Heart left ventricle (tissue), 16 donors: ENCODE data around the gene NXF1. TPM values are rescaled to one million over a fixed set of nuclear protein-coding genes. Genes with fewer than 3 reads are reported as not detected.

Experiments
- ATAC-seq, 4 donors: fragments of 200-7000 bp; cut with Tn5 transposase; one replicate each; pipeline ENCODE4 v1.9.1; 2020 to 2022; ENCODE audit warnings: moderate library complexity in 4 of 4, mild to moderate bottlenecking in 3 of 4, moderate number of reproducible peaks in 1 of 4
- DNase-seq, 5 donors: peaks; one replicate each; pipeline ENCODE4 v3.0.0-alpha.2; 2020
- H3K27ac ChIP-seq, 12 donors: fragments of 200-600 bp; sonication (generic) in 4 of 12; one replicate each; pipeline versions ENCODE4 v1.5.0 to v1.8.0; 2016 to 2022; ENCODE audit warnings: mild to moderate bottlenecking in 2 of 12
- H3K27me3 ChIP-seq, 9 donors: fragments of 200-600 bp; sonication (generic) in 2 of 9; one replicate each; pipeline versions ENCODE4 v1.5.1 to v1.8.0; 2016 to 2022; ENCODE audit warnings: mild to moderate bottlenecking in 3 of 9
- H3K36me3 ChIP-seq, 9 donors: fragments of 200-600 bp; sonication (generic) in 2 of 9; one replicate each; pipeline versions ENCODE4 v1.5.0 to v1.8.0; 2018 to 2022; ENCODE audit warnings: mild to moderate bottlenecking in 2 of 9
- H3K4me1 ChIP-seq, 12 donors: fragments of 200-600 bp; sonication (generic) in 4 of 12; one replicate each; pipeline versions ENCODE4 v1.5.0 to v1.8.0; 2016 to 2022; ENCODE audit warnings: mild to moderate bottlenecking in 3 of 12
- H3K4me3 ChIP-seq, 12 donors: fragments of 200-600 bp; sonication (generic) in 4 of 12; one replicate each; pipeline versions ENCODE4 v1.5.0 to v1.8.0; 2017 to 2022; ENCODE audit warnings: mild to moderate bottlenecking in 9 of 12, moderate library complexity in 4 of 12
- H3K9me3 ChIP-seq, 12 donors: fragments of 200-600 bp; sonication (generic) in 4 of 12; one replicate each; pipeline versions ENCODE4 v1.5.0 to v1.8.0; 2016 to 2022; ENCODE audit warnings: mild to moderate bottlenecking in 1 of 12
- CTCF ChIP-seq, 12 donors: fragments of 200-600 bp; sonication (generic) in 4 of 12; IDR thresholded peaks; one replicate each; pipeline versions ENCODE4 v1.5.0 to v1.8.0; 2018 to 2022; ENCODE audit warnings: antibody characterized with exemption in 12 of 12, mild to moderate bottlenecking in 5 of 12
- POLR2A ChIP-seq, 2 donors: fragments of 450-650 bp; IDR thresholded peaks; one replicate each; pipeline ENCODE4 v1.6.1; 2017; ENCODE audit warnings: antibody characterized with exemption in 2 of 2, mild to moderate bottlenecking in 2 of 2, moderate library complexity in 2 of 2
- WGBS, 4 donors: extraction: QIAGEN DNeasy Blood & Tissue Kit in 2 of 4; methylation state at CpG; one replicate each; pipeline versions ENCODE4 v1.1.5 to v1.1.7; 2013 to 2018; 5-methylcytosine and 5-hydroxymethylcytosine counted together
- intact Hi-C, 10 donors: fragments of 100-400 bp; cut with DNase I; formaldehyde crosslinking; loops; one replicate each; pipeline versions ENCODE4 v1.11.1 to v1.14.2; 2022
- long read RNA-seq, 3 donors: library from polyadenylated mRNA; unstranded; transcript quantifications; one replicate each; pipeline ENCODE4 v2.0.0, GENCODE V29; 2020 to 2021
- polyA plus RNA-seq, 2 donors: library from polyadenylated mRNA; stranded (reverse); fragments of 200-250 nt; gene quantifications; one replicate each; pipeline ENCODE4 v1.2.3, GENCODE V29; 2013
- total RNA-seq, 9 donors: library from RNA; depleted of rRNA in 2 of 9; stranded (reverse); fragments of >200 nt in 2 of 9; fragmentation: NEBNext Ultra II Directional in 3 of 9; extraction: Animal tissue kit (Norgen Biotek cat#: 25700) in 3 of 9; gene quantifications; one replicate each; pipeline versions ENCODE4 v1.1.0 to v1.2.4, GENCODE V29; 2016 to 2023
- donor health status: ischemic (EF 13 %, LVEDD 7.1; RV severe dilation, severe dysfunction).
- donor health status: healthy with polysubstance abuse.
- donor health status: DM: no; HTN: yes; CAD: no.
- donor health status: DM: no; HTN: no; CAD: no.
- donor health status: ischemic (EF 25% LVEDD 6.9; RV normal size, moderate dysfunction).
- donor health status: ischemic (EF 25% LVEDD 5.7; RV mildly dilated, moderate dysfunction).
- donor health status: healthy.
- donor health status: DM: yes; HTN: yes; CAD: no.
- donor health status: ischemic (EF 35%, LVEDD 5.7; RV mildly dilated, moderate dysfunction).
- donor health status: nonischemic (EF 11% LVEDD 7.7; RV severe dilation, severe dysfunction).
- donor health status: DM: yes; HTN: yes; CAD: no.
- donor health status: PGD.
- donor health status: ischemic (EF 29% LVEDD 5.4; RV normal size, mild dysfunction).
- donor health status: nonischemic (EF 23%, LVEDD 6.1; RV moderate dilation, normal function).

The NXF1 gene
- total RNA-seq = 10 to 100 TPM; 28.5 to 51.7 (median 34.1) TPM
- 10 to 100 TPM; 40.7 to 63.4 TPM for polyA plus RNA-seq
- long read RNA-seq, donor 1, full-length matches to known transcripts = 4 of 19 reads
- long read RNA-seq, donor 1, partial matches to known transcripts = 10 of 19 reads
- long read RNA-seq, donor 1, other reads (novel, unspliced or antisense) = 5 of 19 reads
- long read RNA-seq, donor 2, full-length matches to known transcripts = 23 of 51 reads
- long read RNA-seq, donor 2, partial matches to known transcripts = 18 of 51 reads
- long read RNA-seq, donor 2, other reads (novel, unspliced or antisense) = 10 of 51 reads
- long read RNA-seq, donor 3, full-length matches to known transcripts = 4 of 18 reads
- long read RNA-seq, donor 3, partial matches to known transcripts = 12 of 18 reads
- long read RNA-seq, donor 3, other reads (novel, unspliced or antisense) = 2 of 18 reads

GRCh38 chr11:62805076-62805892, at the start of gene NXF1:
Gene NXF1, minus strand, starts transcription at chr11:62805440. Its CDS starts 84 bp downstream, at chr11:62805356.
- TF ChIP-seq POLR2A (IDR thresholded peaks at IDR 0.05) = peak; percentile 99 to 100
- peak in 4 of 12 donors; percentile 17 to 24 (median 20) for TF ChIP-seq CTCF (IDR thresholded peaks at IDR 0.05)
- intact Hi-C loops = loop anchor here in 4 of 10 donors (1.0 to 2.0 kb wide), 4 partner anchors 18 to 37 kb away; partner anchors contain the start of genes TMEM179B (in 1 of the 4) and WDR74 (in 1 of the 4)
- 0 to 1% (median 0%) methylated on average over 38 to 77 of the region's 77 CpGs for WGBS, 4 donors

GRCh38 chr11:62854013-62854824, 49.0 kb upstream of the NXF1 start:
- peak overlapping the region; percentile 61 to 94 (median 76) for H3K4me3 ChIP-seq
- peaks cover 5 to 54% (median 25%) of the 10 kb centered on the region in 12 donors for H3K4me1 ChIP-seq
- intact Hi-C loops = loop anchor here in 3 of 10 donors (10.0 kb wide), 2 partner anchors 129 to 459 kb away; partner anchors contain the start of genes HNRNPUL2 (in 1 of the 3) and TTC9C (in 1 of the 3)
- H3K27ac ChIP-seq = peak overlapping the region in 6 of 12 donors; percentile 33 to 88 (median 84)
- no peaks in the 10 kb centered on the region for H3K9me3 ChIP-seq
- DNase-seq (no peak), ATAC-seq (no peak)
- TF ChIP-seq CTCF (IDR thresholded peaks at IDR 0.05) (no peak), POLR2A (IDR thresholded peaks at IDR 0.05) (no peak)
- peaks cover 3 to 37% (median 32%) of the 10 kb centered on the region in 9 donors for H3K36me3 ChIP-seq
- 13 to 23% (median 19%) methylated on average over 8 of the region's 8 CpGs for WGBS, 4 donors
- H3K27me3 ChIP-seq = no peaks in the 10 kb centered on the region

More at GRCh38 chr11:62805076-62805892, at the start of gene NXF1:
- DNase-seq (peak; percentile 95 to 98 (median 95)), ATAC-seq (peak; percentile 91 to 96 (median 94))
- H3K36me3 ChIP-seq = peaks cover 0 to 43% (median 35%) of the 10 kb centered on the region in 9 donors
- H3K4me1 ChIP-seq = peaks cover 0 to 39% (median 22%) of the 10 kb centered on the region in 12 donors
- no peaks in the 10 kb centered on the region for H3K27me3 ChIP-seq
- H3K27ac ChIP-seq = peak within 1 kb of the TSS; percentile 58 to 95 (median 92)
- H3K9me3 ChIP-seq = no peaks in the 10 kb centered on the region
- H3K4me3 ChIP-seq = peak within 1 kb of the TSS; percentile 76 to 100 (median 86)

- intact Hi-C loops = loop anchor here in 3 of 10 donors (10.0 kb wide), 2 partner anchors 129 to 459 kb away; partner anchors contain the start of genes HNRNPUL2 (in 1 of the 3) and TTC9C (in 1 of the 3)
- peak overlapping the region in 1 of 12 donors; percentile 87 for H3K27ac ChIP-seq
- no peaks in the 10 kb centered on the region for H3K9me3 ChIP-seq
- peak overlapping the region in 7 of 12 donors; percentile 7 to 94 (median 77) for H3K4me3 ChIP-seq
- peaks cover 5 to 54% (median 25%) of the 10 kb centered on the region in 12 donors for H3K4me1 ChIP-seq
- DNase-seq (no peak), ATAC-seq (no peak)
- TF ChIP-seq POLR2A (IDR thresholded peaks at IDR 0.05) (no peak), CTCF (IDR thresholded peaks at IDR 0.05) (no peak)
- WGBS, 4 donors = 59 to 70% (median 64%) methylated on average over 7 of the region's 7 CpGs
- peaks cover 3 to 37% (median 32%) of the 10 kb centered on the region in 9 donors for H3K36me3 ChIP-seq
- H3K27me3 ChIP-seq = no peaks in the 10 kb centered on the region
Observed at GRCh38 chr11:62853279-62853965, 48.2 kb upstream of the NXF1 start.
